ENCODE measurements around the gene PPT1. TPM values are rescaled to one million over a fixed set of nuclear protein-coding genes. Genes with fewer than 3 reads are reported as not detected.

PPT1 gene
- total and polyA plus RNA-seq, 2 donors (not counting 3 experiments of a cell fraction or from before 2014, with no cell fraction given) = 58.0 to 131 TPM

DNA sequence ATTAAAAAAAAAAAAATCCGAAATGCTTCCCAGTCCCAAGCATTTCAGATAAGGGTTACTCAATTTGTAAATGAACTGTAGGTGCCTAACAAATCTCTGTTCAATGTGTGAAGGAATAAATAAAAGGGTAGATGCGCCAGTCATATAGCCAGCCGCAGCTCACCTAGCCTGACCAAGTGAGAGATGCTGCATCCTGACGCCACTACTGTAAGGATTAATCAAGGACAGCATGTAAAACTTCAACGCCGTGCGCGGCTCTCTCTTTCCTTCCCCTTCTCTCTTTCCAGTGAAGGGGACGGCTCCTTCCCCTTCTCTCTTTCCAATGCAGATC is 441 bp downstream of the PPT1 start:
- BruUV-seq (replicated peaks) = TSS peak; percentile 76
- FAIRE-seq = no peak
- Histone ChIP-seq H3K4me3 (replicated peaks in 1 of 3; ENCODE audit: insufficient read depth in 1 of 3, low read depth in 1 of 3, low read length in 3 of 3) (peak overlapping the region; percentile 55 to 75 (median 68)), H3K9ac (replicated peaks; ENCODE audit: extremely low read depth, insufficient read depth, low read length) (peak overlapping the region; percentile 39), H3K9me1 (replicated peaks; ENCODE audit: control insufficient read depth, extremely low read depth, insufficient read depth, low read length) (no peaks in the 10 kb centered on the region), H2AFZ (ENCODE audit: low read depth, low read length) (peak overlapping the region; percentile 99), H3K27ac (ENCODE audit: insufficient read depth, low read depth, low read length) (no peak overlapping the region), H3K4me2 (ENCODE audit: insufficient read depth, low read length) (peak overlapping the region; percentile 87), H3K4me1 (ENCODE audit: control insufficient read depth, extremely low read depth, insufficient read depth, low read length) (peaks cover 14% of the 10 kb centered on the region), H4K20me1 (replicated peaks; ENCODE audit: control insufficient read depth, extremely low read depth, insufficient read depth, low read length) (no peaks in the 10 kb centered on the region), H3K9me3 (replicated peaks; ENCODE audit: control insufficient read depth, insufficient read depth, low read length) (no peaks in the 10 kb centered on the region), H3K27me3 (ENCODE audit: control insufficient read depth in 2 of 2, insufficient read depth in 2 of 2, low read length in 2 of 2) (peaks cover 2 to 4% of the 10 kb centered on the region in 2 experiments), H3K36me3 (ENCODE audit: control insufficient read depth in 2 of 2, extremely low read depth in 1 of 2, insufficient read depth in 2 of 2, low read length in 2 of 2) (peaks cover 0 to 3% of the 10 kb centered on the region in 2 experiments), H3K79me2 (ENCODE audit: control insufficient read depth, insufficient read depth, low read length) (peaks cover 16% of the 10 kb centered on the region)
- POLR2A ChIA-PET = no interaction called here
- dilution Hi-C loops (cut with MboI; ENCODE audit: extremely low pct_ligation_motif_present, low sequenced_read_pairs) (no loop called here), intact Hi-C loops (cut with micrococcal nuclease) (loop anchor here (5.0 kb wide), 1 partner anchor 241 kb away; no protein-coding TSS in a partner anchor)
- CTCF ChIA-PET = interaction anchor here (0.7 kb wide), 1 partner anchor 47 kb away, joined by 4 read pairs; no protein-coding TSS in a partner anchor
- no peak for DNase-seq (ENCODE audit: low read depth, low spot score)
- no peak for TF ChIP-seq JUN (IDR thresholded peaks at IDR 0.05; ENCODE audit: borderline replicate concordance, insufficient read depth, insufficient read length, low read depth)
- no peak for TF ChIP-seq MAX (IDR thresholded peaks at IDR 0.05; ENCODE audit: insufficient read depth, insufficient read length)
- TF ChIP-seq FOS (IDR thresholded peaks at IDR 0.05; ENCODE audit: borderline replicate concordance, insufficient read depth, low read length) = no peak
- TF ChIP-seq CTCF (IDR thresholded peaks at IDR 0.05; ENCODE audit: extremely low read depth in 1 of 2, insufficient read depth in 1 of 2, low read depth in 1 of 2, low read length in 2 of 2) = no peak

DNA sequence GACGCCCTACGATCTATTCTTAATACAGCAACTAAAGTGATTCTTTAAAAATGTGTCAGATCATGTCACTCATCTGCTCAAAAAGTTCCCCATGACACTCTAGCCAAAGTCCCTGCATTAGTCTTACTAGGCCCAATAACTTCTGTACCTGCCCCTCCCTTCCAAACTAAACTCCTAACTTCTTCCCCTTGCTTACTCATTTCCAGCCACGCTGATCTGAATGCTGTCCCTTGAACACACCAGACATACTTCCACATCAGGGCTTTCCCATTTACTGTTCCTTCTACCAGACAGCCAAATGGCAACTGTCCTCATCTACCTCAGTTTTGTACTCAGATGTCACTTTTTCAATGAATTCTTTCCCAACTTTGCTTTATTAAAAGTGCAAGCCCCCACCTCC is 1.2 kb downstream of the PPT1 start:
- dilution Hi-C loops (cut with MboI; ENCODE audit: extremely low pct_ligation_motif_present, low sequenced_read_pairs) = no loop called here
- ChIA-PET CTCF (no interaction called here), POLR2A (no interaction called here)

More for the DNA sequence above, 1.2 kb downstream of the PPT1 start:
- H3K36me3 ChIP-seq (ENCODE audit: control insufficient read depth in 2 of 2, extremely low read depth in 1 of 2, insufficient read depth in 2 of 2, low read length in 2 of 2) = peaks cover 0 to 3% of the 10 kb centered on the region in 2 experiments
- DNase-seq (ENCODE audit: low read depth, low spot score) (no peak), FAIRE-seq (no peak)
- no peaks in the 10 kb centered on the region for H4K20me1 ChIP-seq (replicated peaks; ENCODE audit: control insufficient read depth, extremely low read depth, insufficient read depth, low read length)
- H2AFZ ChIP-seq (ENCODE audit: low read depth, low read length) = no peak overlapping the region
- no peak overlapping the region for H3K9ac ChIP-seq (replicated peaks; ENCODE audit: extremely low read depth, insufficient read depth, low read length)
- no peak for TF ChIP-seq POLR2AphosphoS5 (IDR thresholded peaks at IDR 0.05; ENCODE audit: insufficient read depth, low read depth, low read length)
- TF ChIP-seq FOS (IDR thresholded peaks at IDR 0.05; ENCODE audit: borderline replicate concordance, insufficient read depth, low read length) = no peak
- TF ChIP-seq EZH2 (IDR thresholded peaks at IDR 0.05; ENCODE audit: borderline replicate concordance, low read depth, low read length, severe bottlenecking) = no peak
- no peak for TF ChIP-seq MAX (IDR thresholded peaks at IDR 0.05; ENCODE audit: insufficient read depth, insufficient read length)
- TF ChIP-seq CTCF (IDR thresholded peaks at IDR 0.05; ENCODE audit: extremely low read depth in 1 of 2, insufficient read depth in 1 of 2, low read depth in 1 of 2, low read length in 2 of 2) = no peak
- no peak for TF ChIP-seq POLR2A (IDR thresholded peaks at IDR 0.05; ENCODE audit: low read depth, low read length)
- no peak for TF ChIP-seq MYC (IDR thresholded peaks at IDR 0.05; ENCODE audit: low read depth, low read length)
- TF ChIP-seq JUN (IDR thresholded peaks at IDR 0.05; ENCODE audit: borderline replicate concordance, insufficient read depth, insufficient read length, low read depth) = no peak
- TF ChIP-seq GATA2 (IDR thresholded peaks at IDR 0.05; ENCODE audit: insufficient read depth, insufficient read length, low read depth, low read length) = no peak
- H3K4me3 ChIP-seq (replicated peaks in 1 of 3; ENCODE audit: insufficient read depth in 1 of 3, low read depth in 1 of 3, low read length in 3 of 3) = no peak overlapping the region
- H3K27ac ChIP-seq (ENCODE audit: insufficient read depth, low read depth, low read length) = no peak overlapping the region
- intact Hi-C loops (cut with micrococcal nuclease) = loop anchor here (5.0 kb wide), 1 partner anchor 241 kb away; no protein-coding TSS in a partner anchor
- no peak overlapping the region for H3K4me2 ChIP-seq (ENCODE audit: insufficient read depth, low read length)
- no TSS peak for BruUV-seq (replicated peaks)
- peaks cover 0 to 2% of the 10 kb centered on the region in 2 experiments for H3K27me3 ChIP-seq (ENCODE audit: control insufficient read depth in 2 of 2, insufficient read depth in 2 of 2, low read length in 2 of 2)
- no peaks in the 10 kb centered on the region for H3K9me1 ChIP-seq (replicated peaks; ENCODE audit: control insufficient read depth, extremely low read depth, insufficient read depth, low read length)
- no peaks in the 10 kb centered on the region for H3K9me3 ChIP-seq (replicated peaks; ENCODE audit: control insufficient read depth, insufficient read depth, low read length)
- peaks cover 16% of the 10 kb centered on the region for H3K79me2 ChIP-seq (ENCODE audit: control insufficient read depth, insufficient read depth, low read length)
- H3K4me1 ChIP-seq (ENCODE audit: control insufficient read depth, extremely low read depth, insufficient read depth, low read length) = peaks cover 20% of the 10 kb centered on the region

Data from endothelial cell of umbilical vein (primary cell).